ENCODE measurements around the gene ARHGAP42.
A peak's percentile ranks its signal among the peaks of the same experiment; 100 is the strongest.

Gene ARHGAP42

GRCh38 chr11:100680070-100680469, 7.0 kb upstream of the ARHGAP42 start:
- DNase-seq = peak in 41 of 58 donors; percentile 2 to 76 (median 27)

GRCh38 chr11:100681064-100681502, 6.0 kb upstream of the ARHGAP42 start:
- peak in 8 of 58 donors; percentile 2 to 9 (median 4) for DNase-seq

- DNase-seq = no peak
Measured at GRCh38 chr11:100682247-100682969, 4.7 kb upstream of the ARHGAP42 start.

- no peak for DNase-seq
Measured at GRCh38 chr11:100683126-100683525, 4.0 kb upstream of the ARHGAP42 start.

GRCh38 chr11:100684101-100685065, 2.7 kb upstream of the ARHGAP42 start:
- no peak for DNase-seq

- no peak for DNase-seq
Measured at GRCh38 chr11:100686476-100687053, 523 bp upstream of the ARHGAP42 start.

- DNase-seq = peak in 43 of 58 donors; percentile 5 to 73 (median 36)
Measured at GRCh38 chr11:100687630-100688395, 725 bp downstream of the ARHGAP42 start.

- DNase-seq = no peak
Measured at GRCh38 chr11:100689141-100689540, 2.1 kb downstream of the ARHGAP42 start.

GRCh38 chr11:100691896-100692653, 5.0 kb downstream of the ARHGAP42 start:
- no peak for DNase-seq

- DNase-seq = no peak
Measured at GRCh38 chr11:100695911-100696310, 8.8 kb downstream of the ARHGAP42 start.

GRCh38 chr11:100703139-100703538, 16.1 kb downstream of the ARHGAP42 start:
- DNase-seq = no peak

GRCh38 chr11:100703801-100704575, 16.9 kb downstream of the ARHGAP42 start:
- DNase-seq = no peak

- no peak for DNase-seq
Measured at GRCh38 chr11:100705447-100705846, 18.4 kb downstream of the ARHGAP42 start.

- no peak for DNase-seq
Measured at GRCh38 chr11:100706179-100706578, 19.1 kb downstream of the ARHGAP42 start.

- no peak for DNase-seq
Measured at GRCh38 chr11:100709233-100709957, 22.3 kb downstream of the ARHGAP42 start.

- no peak for DNase-seq
Measured at GRCh38 chr11:100711984-100712383, 24.9 kb downstream of the ARHGAP42 start.

- DNase-seq = no peak
Measured at GRCh38 chr11:100712583-100712982, 25.5 kb downstream of the ARHGAP42 start.

GRCh38 chr11:100715165-100715761, 28.2 kb downstream of the ARHGAP42 start:
- no peak for DNase-seq

Data from anterior cingulate cortex (tissue), 58 donors.